Breast epithelium (tissue), 4 donors: ENCODE measurements around the gene HYOU1. TPM values are rescaled to one million over a fixed set of nuclear protein-coding genes. Genes with fewer than 3 reads are reported as not detected.
"Not testable (repeated sequence)": the region's sequence is repeated elsewhere in the genome, so short reads cannot be mapped to it uniquely, and the experiment has no call there.

ENCODE experiments used
- DNase-seq, 2 donors: peaks; one replicate each; pipeline ENCODE4 v3.0.0-alpha.2; 2019; ENCODE audit warnings: low spot score in 2 of 2
- H3K27ac ChIP-seq, 2 donors: fragments of 200-600 bp; sonication (generic) in 1 of 2; one replicate each; pipeline ENCODE4 v1.5.1; 2016 to 2019; ENCODE audit warnings: mild to moderate bottlenecking in 1 of 2
- H3K27me3 ChIP-seq, 2 donors: fragments of 200-600 bp; sonication (generic) in 1 of 2; one replicate each; pipeline versions ENCODE4 v1.5.1 to v1.6.0; 2017 to 2019; ENCODE audit warnings: control low read depth in 1 of 2, mild to moderate bottlenecking in 1 of 2
- H3K36me3 ChIP-seq: fragments of 200-600 bp; one replicate; pipeline ENCODE4 v1.5.1; 2019
- H3K4me1 ChIP-seq, 2 donors: fragments of 200-600 bp; sonication (generic); one replicate each; pipeline ENCODE4 v1.5.1; 2016 to 2019; ENCODE audit warnings: control low read depth in 1 of 2
- H3K4me3 ChIP-seq, 3 donors: fragments of 200-600 bp; sonication (generic); 1 replicate in 2 of 3; 2 replicates in 1 of 3; pipeline ENCODE4 v1.5.1; 2016 to 2019; ENCODE audit warnings: mild to moderate bottlenecking in 3 of 3, moderate library complexity in 2 of 3
- H3K9me3 ChIP-seq, 2 donors: fragments of 200-600 bp; sonication (generic) in 1 of 2; one replicate each; pipeline ENCODE4 v1.5.1; 2016 to 2019; ENCODE audit warnings: control low read depth in 1 of 2
- POLR2A ChIP-seq: fragments of 450-650 bp; IDR thresholded peaks from one replicate; pipeline ENCODE4 v1.6.1; 2016; ENCODE audit warnings: antibody characterized with exemption, mild to moderate bottlenecking, moderate library complexity
- POLR2AphosphoS5 ChIP-seq, 3 donors: sonication (generic); formaldehyde crosslinking; IDR thresholded peaks; one replicate each; pipeline ENCODE4 v1.6.1; 2017; ENCODE audit warnings: antibody characterized with exemption in 3 of 3
- intact Hi-C: fragments of 100-400 bp; cut with DNase I; formaldehyde crosslinking; loops from one replicate; pipeline ENCODE4 v1.15.1; 2023; ENCODE audit warnings: low total_unique reads
- total RNA-seq, 3 donors: library from RNA; depleted of rRNA; stranded (reverse); fragments of >200 nt; gene quantifications; one replicate each; pipeline ENCODE4 v1.1.0, GENCODE V29; 2016
- TF ChIP-seq, protein P1 (sequence below), 3 donors: fragments of 450-650 bp; IDR thresholded peaks; one replicate each; pipeline ENCODE4 v1.5.1; 2016 to 2017; ENCODE audit warnings: antibody characterized with exemption in 3 of 3, mild to moderate bottlenecking in 3 of 3, moderate library complexity in 3 of 3

The HYOU1 gene
- total RNA-seq, 3 donors from 2014 or later = 37.0 to 73.7 (median 57.5) TPM

- Histone ChIP-seq H3K27ac (no peak overlapping the region), H3K36me3 (no peaks in the 10 kb centered on the region), H3K4me3 (peak overlapping the region; percentile 73 to 98 (median 89)), H3K4me1 (peaks cover 4 to 17% of the 10 kb centered on the region in 2 donors), H3K9me3 (no peaks in the 10 kb centered on the region), H3K27me3 (no peaks in the 10 kb centered on the region)
- DNase-seq = no peak
- TF ChIP-seq POLR2AphosphoS5 (IDR thresholded peaks at IDR 0.05) (no peak), POLR2A (no peak)
- TF ChIP-seq, protein P1, sequence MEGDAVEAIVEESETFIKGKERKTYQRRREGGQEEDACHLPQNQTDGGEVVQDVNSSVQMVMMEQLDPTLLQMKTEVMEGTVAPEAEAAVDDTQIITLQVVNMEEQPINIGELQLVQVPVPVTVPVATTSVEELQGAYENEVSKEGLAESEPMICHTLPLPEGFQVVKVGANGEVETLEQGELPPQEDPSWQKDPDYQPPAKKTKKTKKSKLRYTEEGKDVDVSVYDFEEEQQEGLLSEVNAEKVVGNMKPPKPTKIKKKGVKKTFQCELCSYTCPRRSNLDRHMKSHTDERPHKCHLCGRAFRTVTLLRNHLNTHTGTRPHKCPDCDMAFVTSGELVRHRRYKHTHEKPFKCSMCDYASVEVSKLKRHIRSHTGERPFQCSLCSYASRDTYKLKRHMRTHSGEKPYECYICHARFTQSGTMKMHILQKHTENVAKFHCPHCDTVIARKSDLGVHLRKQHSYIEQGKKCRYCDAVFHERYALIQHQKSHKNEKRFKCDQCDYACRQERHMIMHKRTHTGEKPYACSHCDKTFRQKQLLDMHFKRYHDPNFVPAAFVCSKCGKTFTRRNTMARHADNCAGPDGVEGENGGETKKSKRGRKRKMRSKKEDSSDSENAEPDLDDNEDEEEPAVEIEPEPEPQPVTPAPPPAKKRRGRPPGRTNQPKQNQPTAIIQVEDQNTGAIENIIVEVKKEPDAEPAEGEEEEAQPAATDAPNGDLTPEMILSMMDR (IDR thresholded peaks at IDR 0.05) = no peak
- intact Hi-C loops = no loop called here
These were observed 37.0 kb downstream of the HYOU1 start for GRCh38 chr11:119019996-119020395.

GRCh38 chr11:119018074-119018938, 38.7 kb downstream of the HYOU1 start, which contains the start of the genes RPS25 and TRAPPC4:
TSS of gene RPS25 (minus strand) at chr11:119018343. CDS start at chr11:119018284, 59 bp downstream.
TSS of gene TRAPPC4 (plus strand) at chr11:119018766. CDS start at chr11:119018796, 30 bp downstream.
- H3K27me3 ChIP-seq = no peaks in the 10 kb centered on the region
- peak within 1 kb of the TSS; percentile 94 to 97 for H3K27ac ChIP-seq
- DNase-seq = peak; percentile 93 to 94
- no peaks in the 10 kb centered on the region for H3K9me3 ChIP-seq
- peaks cover 4 to 17% of the 10 kb centered on the region in 2 donors for H3K4me1 ChIP-seq
- peak within 1 kb of the TSS; percentile 73 to 98 (median 89) for H3K4me3 ChIP-seq
- intact Hi-C loops = no loop called here
- TF ChIP-seq POLR2AphosphoS5 (IDR thresholded peaks at IDR 0.05) (peak; percentile 83 to 93 (median 89)), POLR2A (peak; percentile 38)
- TF ChIP-seq, protein P1 (IDR thresholded peaks at IDR 0.05) = peak in 1 of 3 donors; percentile 6
- H3K36me3 ChIP-seq = peaks cover 3% of the 10 kb centered on the region

DNA sequence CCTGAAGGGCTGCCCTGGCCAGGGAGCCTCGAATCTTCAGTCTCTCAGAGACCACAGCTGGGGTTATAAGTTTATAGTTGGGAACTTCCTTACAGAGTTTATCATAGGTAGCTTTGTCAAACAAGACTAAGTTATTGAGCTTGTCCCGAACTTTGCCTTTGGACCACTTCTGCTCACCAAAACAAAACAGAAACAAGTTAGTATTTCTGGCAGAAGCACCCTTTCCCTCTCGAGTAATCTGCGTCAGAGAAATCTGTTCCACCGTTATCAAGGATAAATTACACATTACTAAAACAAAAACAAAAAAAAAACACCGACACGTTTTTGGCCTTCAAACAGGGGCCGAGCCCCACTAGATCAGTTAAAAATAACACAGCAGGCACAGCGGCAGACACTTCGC, 39.6 kb downstream of the HYOU1 start:
- H3K9me3 ChIP-seq, intact Hi-C loops, H3K36me3 ChIP-seq, DNase-seq, H3K27me3 ChIP-seq: not testable (repeated sequence)
- H3K4me3 ChIP-seq = peak overlapping the region; percentile 73 to 98 (median 89)
- peak overlapping the region; percentile 94 to 97 for H3K27ac ChIP-seq
- H3K4me1 ChIP-seq = peaks cover 4 to 17% of the 10 kb centered on the region in 2 donors

DNA sequence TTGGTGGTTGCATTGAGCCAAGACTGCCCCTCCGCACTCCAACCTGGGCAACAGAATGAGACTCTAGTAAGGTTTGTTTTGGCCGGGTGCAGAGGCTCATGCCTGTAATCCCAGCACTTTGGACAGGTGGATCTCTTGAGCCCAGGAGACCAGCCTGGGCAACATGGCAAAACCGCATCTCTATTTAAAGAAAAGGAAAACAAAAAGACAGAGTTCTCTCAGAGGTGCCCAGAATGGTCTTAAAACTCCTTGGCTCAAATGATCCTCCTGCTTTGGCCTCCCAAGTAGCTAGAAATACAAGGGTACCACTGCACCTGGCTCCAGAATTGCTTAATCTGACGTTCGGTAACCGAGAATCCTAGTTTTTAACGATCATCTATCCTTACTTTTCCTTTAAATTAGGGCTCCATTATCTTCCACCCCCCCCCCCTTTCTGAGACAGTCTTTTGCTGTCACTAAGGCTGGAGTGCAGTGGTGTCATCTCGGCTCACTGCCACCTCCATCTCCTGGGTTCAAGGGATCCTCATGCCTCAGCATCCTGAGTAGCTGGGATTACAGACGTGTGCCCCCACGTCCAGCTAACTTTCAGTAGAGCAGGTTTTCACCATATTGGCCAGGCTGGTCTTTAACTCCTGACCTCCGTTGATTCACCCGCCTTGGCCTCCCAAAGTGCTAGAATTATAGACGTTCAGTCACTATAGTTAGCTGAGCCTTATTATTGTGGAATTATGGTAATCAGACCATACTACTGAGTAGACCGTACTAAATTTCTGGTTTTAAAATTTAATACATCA, 40.6 kb downstream of the HYOU1 start:
- no peaks in the 10 kb centered on the region for H3K27me3 ChIP-seq

GRCh38 chr11:119015054-119015611, 41.9 kb downstream of the HYOU1 start:
- DNase-seq = no peak
- Histone ChIP-seq H3K36me3 (peaks cover 3% of the 10 kb centered on the region), H3K27ac (no peak overlapping the region), H3K4me1 (peaks cover 3 to 6% of the 10 kb centered on the region in 2 donors), H3K27me3 (no peaks in the 10 kb centered on the region), H3K9me3 (no peaks in the 10 kb centered on the region), H3K4me3 (no peak overlapping the region)
- TF ChIP-seq POLR2A = no peak
- TF ChIP-seq, protein P1 (IDR thresholded peaks at IDR 0.05) = no peak
- TF ChIP-seq POLR2AphosphoS5 (IDR thresholded peaks at IDR 0.05) = no peak
- intact Hi-C loops = no loop called here

More for the DNA sequence above, 40.6 kb downstream of the HYOU1 start:
- Histone ChIP-seq H3K9me3 (no peaks in the 10 kb centered on the region), H3K36me3 (peaks cover 3% of the 10 kb centered on the region), H3K4me1 (peaks cover 4 to 15% of the 10 kb centered on the region in 2 donors), H3K4me3 (peak overlapping the region; percentile 73 to 98 (median 89)), H3K27ac (peak overlapping the region in 1 of 2 donors; percentile 94)
- DNase-seq = no peak
- TF ChIP-seq, protein P1 (IDR thresholded peaks at IDR 0.05) = no peak
- no peak for TF ChIP-seq POLR2A
- no peak for TF ChIP-seq POLR2AphosphoS5 (IDR thresholded peaks at IDR 0.05)
- intact Hi-C loops = no loop called here
